H1 (cell line): ENCODE results near the gene CHCHD3.

Experiments used
- CEBPB ChIP-seq: IDR thresholded peaks from 2 replicates; pipeline ENCODE4 v1.6.1; 2012; ENCODE audit warnings: low read depth, low read length
- EP300 ChIP-seq, 2 experiments: IDR thresholded peaks; 1 replicate in 1 of 2; 2 replicates in 1 of 2; pipeline ENCODE4 v1.6.1; 2011 to 2012; ENCODE audit warnings: low read depth in 2 of 2, low read length in 2 of 2, mild to moderate bottlenecking in 2 of 2, borderline replicate concordance in 1 of 2, inconsistent platforms in 1 of 2, moderate library complexity in 1 of 2
- EZH2 ChIP-seq: fragments of 200-600 bp; sonication (generic); IDR thresholded peaks from 2 replicates; pipeline ENCODE4 v1.7.1; 2012; ENCODE audit warnings: low read depth, mild to moderate bottlenecking, moderate library complexity, low read length, inconsistent platforms; ENCODE audit not compliant: severe bottlenecking
- FOSL1 ChIP-seq: IDR thresholded peaks from 2 replicates; pipeline ENCODE4 v1.6.1; 2011; ENCODE audit warnings: mild to moderate bottlenecking, low read depth, low read length, moderate library complexity; ENCODE audit not compliant: insufficient read depth
- JUN ChIP-seq: IDR thresholded peaks from 2 replicates; pipeline ENCODE4 v1.6.1; 2011; ENCODE audit warnings: low read depth, mild to moderate bottlenecking, improper control_type of control experiment, low read length
- NRF1 ChIP-seq: IDR thresholded peaks from 2 replicates; pipeline ENCODE4 v1.6.1; 2011; ENCODE audit warnings: mild to moderate bottlenecking, low read depth, low read length, improper control_type of control experiment
- POLR2A ChIP-seq, 2 experiments: IDR thresholded peaks; 1 replicate in 1 of 2; 2 replicates in 1 of 2; pipeline ENCODE4 v1.6.1; 2011; ENCODE audit warnings: low read depth in 2 of 2, low read length in 2 of 2, mild to moderate bottlenecking in 2 of 2; ENCODE audit errors: control extremely low read depth in 1 of 2
- POLR2AphosphoS5 ChIP-seq: IDR thresholded peaks from 2 replicates; pipeline ENCODE4 v1.6.1; 2011; ENCODE audit warnings: low read depth, low read length
- RAD21 ChIP-seq, 2 experiments: IDR thresholded peaks in 1 of 2; conservative IDR thresholded peaks in 1 of 2; 2 replicates each; pipeline ENCODE4 v1.6.1; 2011; ENCODE audit warnings: low read depth in 2 of 2, low read length in 2 of 2, improper control_type of control experiment in 1 of 2, inconsistent platforms in 1 of 2, mild to moderate bottlenecking in 1 of 2, moderate library complexity in 1 of 2
- RFX5 ChIP-seq: IDR thresholded peaks from 2 replicates; pipeline ENCODE4 v1.6.1; 2011; ENCODE audit warnings: low read depth, low read length, improper control_type of control experiment, borderline replicate concordance
- TAF1 ChIP-seq: IDR thresholded peaks from 2 replicates; pipeline ENCODE4 v1.6.1; 2011; ENCODE audit warnings: mild to moderate bottlenecking, low read depth, low read length
- ZNF274 ChIP-seq: IDR thresholded peaks from 2 replicates; pipeline ENCODE4 v1.7.0; 2012; ENCODE audit warnings: low read length, borderline replicate concordance; ENCODE audit errors: extremely low read depth
- TF ChIP-seq, protein P1 (sequence below), 3 experiments: IDR thresholded peaks; 1 replicate in 2 of 3; 2 replicates in 1 of 3; pipeline versions ENCODE4 v1.5.1 to v1.6.1; 2011; ENCODE audit warnings: low read length in 3 of 3, mild to moderate bottlenecking in 3 of 3, inconsistent platforms in 2 of 3, low read depth in 1 of 3, moderate library complexity in 1 of 3; ENCODE audit not compliant: insufficient read depth in 1 of 3; ENCODE audit errors: control extremely low read depth in 1 of 3
- TF ChIP-seq, protein P2 (sequence below): fragments of 300-600 bp; sonication (generic); IDR thresholded peaks from 2 replicates; pipeline ENCODE4 v1.7.1; 2012; ENCODE audit warnings: low read length, moderate library complexity, mild to moderate bottlenecking, inconsistent platforms; ENCODE audit not compliant: insufficient replicate concordance

DNA sequence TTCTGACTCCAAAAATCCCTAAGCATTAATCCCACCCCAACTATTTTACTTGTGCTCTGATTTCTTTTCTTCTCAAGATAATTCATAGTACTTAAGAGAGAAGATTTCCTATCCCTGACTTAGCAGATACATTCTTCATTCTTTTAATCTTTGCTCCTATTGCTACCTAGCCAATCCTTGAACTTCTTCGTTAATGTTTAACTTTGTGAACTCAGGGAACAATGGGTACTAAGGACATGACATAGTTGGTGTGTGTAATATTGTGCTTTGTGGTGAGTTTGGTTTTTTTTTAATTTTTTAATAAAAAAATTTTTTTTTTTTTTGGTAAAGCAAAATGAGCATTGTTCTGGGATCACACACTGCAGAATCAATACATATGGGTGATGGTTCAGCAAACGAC, 166.2 kb downstream of the CHCHD3 start:
- TF ChIP-seq, protein P1, sequence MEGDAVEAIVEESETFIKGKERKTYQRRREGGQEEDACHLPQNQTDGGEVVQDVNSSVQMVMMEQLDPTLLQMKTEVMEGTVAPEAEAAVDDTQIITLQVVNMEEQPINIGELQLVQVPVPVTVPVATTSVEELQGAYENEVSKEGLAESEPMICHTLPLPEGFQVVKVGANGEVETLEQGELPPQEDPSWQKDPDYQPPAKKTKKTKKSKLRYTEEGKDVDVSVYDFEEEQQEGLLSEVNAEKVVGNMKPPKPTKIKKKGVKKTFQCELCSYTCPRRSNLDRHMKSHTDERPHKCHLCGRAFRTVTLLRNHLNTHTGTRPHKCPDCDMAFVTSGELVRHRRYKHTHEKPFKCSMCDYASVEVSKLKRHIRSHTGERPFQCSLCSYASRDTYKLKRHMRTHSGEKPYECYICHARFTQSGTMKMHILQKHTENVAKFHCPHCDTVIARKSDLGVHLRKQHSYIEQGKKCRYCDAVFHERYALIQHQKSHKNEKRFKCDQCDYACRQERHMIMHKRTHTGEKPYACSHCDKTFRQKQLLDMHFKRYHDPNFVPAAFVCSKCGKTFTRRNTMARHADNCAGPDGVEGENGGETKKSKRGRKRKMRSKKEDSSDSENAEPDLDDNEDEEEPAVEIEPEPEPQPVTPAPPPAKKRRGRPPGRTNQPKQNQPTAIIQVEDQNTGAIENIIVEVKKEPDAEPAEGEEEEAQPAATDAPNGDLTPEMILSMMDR (IDR thresholded peaks at IDR 0.05; ENCODE audit: control extremely low read depth in 1 of 3, insufficient read depth in 1 of 3, low read depth in 1 of 3, low read length in 3 of 3) = no peak
- TF ChIP-seq POLR2AphosphoS5 (no peak), RAD21 (IDR thresholded peaks at IDR 0.05 in 1 of 2, conservative IDR thresholded peaks at IDR 0.05 in 1 of 2; ENCODE audit: low read depth in 2 of 2, low read length in 2 of 2) (no peak), JUN (no peak), POLR2A (IDR thresholded peaks at IDR 0.05; ENCODE audit: control extremely low read depth in 1 of 2, low read depth in 2 of 2, low read length in 2 of 2) (no peak), EZH2 (no peak), FOSL1 (no peak), CEBPB (no peak), RFX5 (no peak), ZNF274 (no peak), TAF1 (no peak), EP300 (IDR thresholded peaks at IDR 0.05; ENCODE audit: borderline replicate concordance in 1 of 2, low read depth in 2 of 2, low read length in 2 of 2) (no peak), NRF1 (no peak)
- TF ChIP-seq, protein P2, sequence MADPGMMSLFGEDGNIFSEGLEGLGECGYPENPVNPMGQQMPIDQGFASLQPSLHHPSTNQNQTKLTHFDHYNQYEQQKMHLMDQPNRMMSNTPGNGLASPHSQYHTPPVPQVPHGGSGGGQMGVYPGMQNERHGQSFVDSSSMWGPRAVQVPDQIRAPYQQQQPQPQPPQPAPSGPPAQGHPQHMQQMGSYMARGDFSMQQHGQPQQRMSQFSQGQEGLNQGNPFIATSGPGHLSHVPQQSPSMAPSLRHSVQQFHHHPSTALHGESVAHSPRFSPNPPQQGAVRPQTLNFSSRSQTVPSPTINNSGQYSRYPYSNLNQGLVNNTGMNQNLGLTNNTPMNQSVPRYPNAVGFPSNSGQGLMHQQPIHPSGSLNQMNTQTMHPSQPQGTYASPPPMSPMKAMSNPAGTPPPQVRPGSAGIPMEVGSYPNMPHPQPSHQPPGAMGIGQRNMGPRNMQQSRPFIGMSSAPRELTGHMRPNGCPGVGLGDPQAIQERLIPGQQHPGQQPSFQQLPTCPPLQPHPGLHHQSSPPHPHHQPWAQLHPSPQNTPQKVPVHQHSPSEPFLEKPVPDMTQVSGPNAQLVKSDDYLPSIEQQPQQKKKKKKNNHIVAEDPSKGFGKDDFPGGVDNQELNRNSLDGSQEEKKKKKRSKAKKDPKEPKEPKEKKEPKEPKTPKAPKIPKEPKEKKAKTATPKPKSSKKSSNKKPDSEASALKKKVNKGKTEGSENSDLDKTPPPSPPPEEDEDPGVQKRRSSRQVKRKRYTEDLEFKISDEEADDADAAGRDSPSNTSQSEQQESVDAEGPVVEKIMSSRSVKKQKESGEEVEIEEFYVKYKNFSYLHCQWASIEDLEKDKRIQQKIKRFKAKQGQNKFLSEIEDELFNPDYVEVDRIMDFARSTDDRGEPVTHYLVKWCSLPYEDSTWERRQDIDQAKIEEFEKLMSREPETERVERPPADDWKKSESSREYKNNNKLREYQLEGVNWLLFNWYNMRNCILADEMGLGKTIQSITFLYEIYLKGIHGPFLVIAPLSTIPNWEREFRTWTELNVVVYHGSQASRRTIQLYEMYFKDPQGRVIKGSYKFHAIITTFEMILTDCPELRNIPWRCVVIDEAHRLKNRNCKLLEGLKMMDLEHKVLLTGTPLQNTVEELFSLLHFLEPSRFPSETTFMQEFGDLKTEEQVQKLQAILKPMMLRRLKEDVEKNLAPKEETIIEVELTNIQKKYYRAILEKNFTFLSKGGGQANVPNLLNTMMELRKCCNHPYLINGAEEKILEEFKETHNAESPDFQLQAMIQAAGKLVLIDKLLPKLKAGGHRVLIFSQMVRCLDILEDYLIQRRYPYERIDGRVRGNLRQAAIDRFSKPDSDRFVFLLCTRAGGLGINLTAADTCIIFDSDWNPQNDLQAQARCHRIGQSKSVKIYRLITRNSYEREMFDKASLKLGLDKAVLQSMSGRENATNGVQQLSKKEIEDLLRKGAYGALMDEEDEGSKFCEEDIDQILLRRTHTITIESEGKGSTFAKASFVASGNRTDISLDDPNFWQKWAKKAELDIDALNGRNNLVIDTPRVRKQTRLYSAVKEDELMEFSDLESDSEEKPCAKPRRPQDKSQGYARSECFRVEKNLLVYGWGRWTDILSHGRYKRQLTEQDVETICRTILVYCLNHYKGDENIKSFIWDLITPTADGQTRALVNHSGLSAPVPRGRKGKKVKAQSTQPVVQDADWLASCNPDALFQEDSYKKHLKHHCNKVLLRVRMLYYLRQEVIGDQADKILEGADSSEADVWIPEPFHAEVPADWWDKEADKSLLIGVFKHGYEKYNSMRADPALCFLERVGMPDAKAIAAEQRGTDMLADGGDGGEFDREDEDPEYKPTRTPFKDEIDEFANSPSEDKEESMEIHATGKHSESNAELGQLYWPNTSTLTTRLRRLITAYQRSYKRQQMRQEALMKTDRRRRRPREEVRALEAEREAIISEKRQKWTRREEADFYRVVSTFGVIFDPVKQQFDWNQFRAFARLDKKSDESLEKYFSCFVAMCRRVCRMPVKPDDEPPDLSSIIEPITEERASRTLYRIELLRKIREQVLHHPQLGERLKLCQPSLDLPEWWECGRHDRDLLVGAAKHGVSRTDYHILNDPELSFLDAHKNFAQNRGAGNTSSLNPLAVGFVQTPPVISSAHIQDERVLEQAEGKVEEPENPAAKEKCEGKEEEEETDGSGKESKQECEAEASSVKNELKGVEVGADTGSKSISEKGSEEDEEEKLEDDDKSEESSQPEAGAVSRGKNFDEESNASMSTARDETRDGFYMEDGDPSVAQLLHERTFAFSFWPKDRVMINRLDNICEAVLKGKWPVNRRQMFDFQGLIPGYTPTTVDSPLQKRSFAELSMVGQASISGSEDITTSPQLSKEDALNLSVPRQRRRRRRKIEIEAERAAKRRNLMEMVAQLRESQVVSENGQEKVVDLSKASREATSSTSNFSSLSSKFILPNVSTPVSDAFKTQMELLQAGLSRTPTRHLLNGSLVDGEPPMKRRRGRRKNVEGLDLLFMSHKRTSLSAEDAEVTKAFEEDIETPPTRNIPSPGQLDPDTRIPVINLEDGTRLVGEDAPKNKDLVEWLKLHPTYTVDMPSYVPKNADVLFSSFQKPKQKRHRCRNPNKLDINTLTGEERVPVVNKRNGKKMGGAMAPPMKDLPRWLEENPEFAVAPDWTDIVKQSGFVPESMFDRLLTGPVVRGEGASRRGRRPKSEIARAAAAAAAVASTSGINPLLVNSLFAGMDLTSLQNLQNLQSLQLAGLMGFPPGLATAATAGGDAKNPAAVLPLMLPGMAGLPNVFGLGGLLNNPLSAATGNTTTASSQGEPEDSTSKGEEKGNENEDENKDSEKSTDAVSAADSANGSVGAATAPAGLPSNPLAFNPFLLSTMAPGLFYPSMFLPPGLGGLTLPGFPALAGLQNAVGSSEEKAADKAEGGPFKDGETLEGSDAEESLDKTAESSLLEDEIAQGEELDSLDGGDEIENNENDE = no peak
